Activated naive CD8-positive, alpha-beta T cell treated with anti-CD3 and anti-CD28 coated beads, Interleukin-2, amount 10 ng/mL, durations not matched to agents 7 days and 5 days (primary cell): ENCODE results near the gene ADRA1B. TPM values are rescaled to one million over a fixed set of nuclear protein-coding genes. Genes with fewer than 3 reads are reported as not detected.

Source experiments
- ATAC-seq: fragments of 150-1000 bp; cut with Tn5 transposase; one replicate; pipeline ENCODE4 v1.10.0; 2021; ENCODE audit warnings: low read depth, moderate library complexity
- POLR2A ChIA-PET: fragments of 350-600 bp; sonication (Branson Sonifier 250); formaldehyde crosslinking; loops from one replicate; lab custom pipeline; 2021; ENCODE audit warnings: antibody characterized with exemption; lab: Charles Lee
- DNase-seq: peaks from one replicate; pipeline ENCODE4 v3.0.0; 2021
- H3K27ac Mint-ChIP-seq: one replicate; pipeline ENCODE4 v1.8.0; 2022; ENCODE audit warnings: mild to moderate bottlenecking, mixed read lengths
- H3K27me3 Mint-ChIP-seq: one replicate; pipeline ENCODE4 v1.8.0; 2022; ENCODE audit warnings: mild to moderate bottlenecking, moderate library complexity, mixed read lengths
- H3K36me3 Mint-ChIP-seq: one replicate; pipeline ENCODE4 v1.8.0; 2021; ENCODE audit warnings: mild to moderate bottlenecking, mixed read lengths
- H3K4me1 Mint-ChIP-seq: one replicate; pipeline ENCODE4 v1.8.0; 2021; ENCODE audit warnings: mixed read lengths
- H3K4me3 Mint-ChIP-seq: one replicate; pipeline ENCODE4 v1.8.0; 2022; ENCODE audit warnings: mild to moderate bottlenecking, moderate library complexity, mixed read lengths
- H3K9me3 Mint-ChIP-seq: one replicate; pipeline ENCODE4 v1.8.0; 2021; ENCODE audit warnings: mixed read lengths
- total RNA-seq, 2 experiments: library from RNA; stranded (reverse); gene quantifications; one replicate each; pipeline ENCODE4 v1.2.3, GENCODE V29; 2021

Gene ADRA1B
- total RNA-seq, 2 experiments from 2014 or later = not detected

GRCh38 chr5:159890141-159890540, 26.1 kb upstream of the ADRA1B start:
- H3K27me3 Mint-ChIP-seq = peaks cover 3% of the 10 kb centered on the region
- H3K4me3 Mint-ChIP-seq = no peak overlapping the region
- ATAC-seq = no peak
- POLR2A ChIA-PET = no interaction called here
- DNase-seq = no peak
- no peaks in the 10 kb centered on the region for H3K9me3 Mint-ChIP-seq
- no peaks in the 10 kb centered on the region for H3K36me3 Mint-ChIP-seq
- no peak overlapping the region for H3K27ac Mint-ChIP-seq
- no peaks in the 10 kb centered on the region for H3K4me1 Mint-ChIP-seq

GRCh38 chr5:159891371-159891770, 24.9 kb upstream of the ADRA1B start:
- DNase-seq (no peak), ATAC-seq (no peak)
- peaks cover 3% of the 10 kb centered on the region for H3K27me3 Mint-ChIP-seq
- H3K4me1 Mint-ChIP-seq = peaks cover 4% of the 10 kb centered on the region
- H3K27ac Mint-ChIP-seq = no peak overlapping the region
- no peaks in the 10 kb centered on the region for H3K9me3 Mint-ChIP-seq
- H3K36me3 Mint-ChIP-seq = no peaks in the 10 kb centered on the region
- POLR2A ChIA-PET = no interaction called here
- no peak overlapping the region for H3K4me3 Mint-ChIP-seq

GRCh38 chr5:159893040-159893695, 23.1 kb upstream of the ADRA1B start:
- peaks cover 5% of the 10 kb centered on the region for H3K27me3 Mint-ChIP-seq
- no peaks in the 10 kb centered on the region for H3K36me3 Mint-ChIP-seq
- no peaks in the 10 kb centered on the region for H3K9me3 Mint-ChIP-seq
- no peak overlapping the region for H3K4me3 Mint-ChIP-seq
- no peak for DNase-seq
- H3K4me1 Mint-ChIP-seq = peaks cover 4% of the 10 kb centered on the region
- no peak overlapping the region for H3K27ac Mint-ChIP-seq
- POLR2A ChIA-PET = no interaction called here
- ATAC-seq = no peak

GRCh38 chr5:159894149-159894720, 22.0 kb upstream of the ADRA1B start:
- H3K36me3 Mint-ChIP-seq = no peaks in the 10 kb centered on the region
- H3K27me3 Mint-ChIP-seq = peaks cover 13% of the 10 kb centered on the region
- no peak overlapping the region for H3K4me3 Mint-ChIP-seq
- POLR2A ChIA-PET = no interaction called here
- H3K27ac Mint-ChIP-seq = no peak overlapping the region
- no peak for DNase-seq
- ATAC-seq = no peak
- H3K9me3 Mint-ChIP-seq = no peaks in the 10 kb centered on the region
- peaks cover 4% of the 10 kb centered on the region for H3K4me1 Mint-ChIP-seq

GRCh38 chr5:159897786-159898393, 18.4 kb upstream of the ADRA1B start:
- DNase-seq = no peak
- Mint-ChIP-seq H3K36me3 (no peaks in the 10 kb centered on the region), H3K9me3 (no peaks in the 10 kb centered on the region), H3K27me3 (peaks cover 17% of the 10 kb centered on the region), H3K27ac (no peak overlapping the region), H3K4me1 (peaks cover 4% of the 10 kb centered on the region), H3K4me3 (no peak overlapping the region)
- POLR2A ChIA-PET = no interaction called here
- no peak for ATAC-seq

GRCh38 chr5:159899067-159900049, 16.9 kb upstream of the ADRA1B start:
- Mint-ChIP-seq H3K9me3 (no peaks in the 10 kb centered on the region), H3K27ac (no peak overlapping the region), H3K4me3 (no peak overlapping the region), H3K27me3 (peaks cover 19% of the 10 kb centered on the region), H3K4me1 (peaks cover 4% of the 10 kb centered on the region), H3K36me3 (no peaks in the 10 kb centered on the region)
- POLR2A ChIA-PET = no interaction called here
- no peak for ATAC-seq
- DNase-seq = no peak

GRCh38 chr5:159901308-159901707, 15.0 kb upstream of the ADRA1B start:
- H3K36me3 Mint-ChIP-seq = no peaks in the 10 kb centered on the region
- no peaks in the 10 kb centered on the region for H3K9me3 Mint-ChIP-seq
- H3K27ac Mint-ChIP-seq = no peak overlapping the region
- POLR2A ChIA-PET = no interaction called here
- H3K4me3 Mint-ChIP-seq = no peak overlapping the region
- no peak for ATAC-seq
- DNase-seq = no peak
- H3K4me1 Mint-ChIP-seq = peaks cover 4% of the 10 kb centered on the region
- peaks cover 21% of the 10 kb centered on the region for H3K27me3 Mint-ChIP-seq

GRCh38 chr5:159901772-159902171, 14.5 kb upstream of the ADRA1B start:
- ATAC-seq = no peak
- POLR2A ChIA-PET = no interaction called here
- Mint-ChIP-seq H3K36me3 (no peaks in the 10 kb centered on the region), H3K27ac (no peak overlapping the region), H3K27me3 (peaks cover 21% of the 10 kb centered on the region), H3K4me1 (peaks cover 4% of the 10 kb centered on the region), H3K4me3 (no peak overlapping the region), H3K9me3 (no peaks in the 10 kb centered on the region)
- no peak for DNase-seq

GRCh38 chr5:159902444-159903121, 13.7 kb upstream of the ADRA1B start:
- POLR2A ChIA-PET = no interaction called here
- H3K27me3 Mint-ChIP-seq = peaks cover 21% of the 10 kb centered on the region
- ATAC-seq = no peak
- no peaks in the 10 kb centered on the region for H3K9me3 Mint-ChIP-seq
- H3K27ac Mint-ChIP-seq = no peak overlapping the region
- no peak for DNase-seq
- no peaks in the 10 kb centered on the region for H3K36me3 Mint-ChIP-seq
- H3K4me1 Mint-ChIP-seq = peaks cover 4% of the 10 kb centered on the region
- H3K4me3 Mint-ChIP-seq = no peak overlapping the region

GRCh38 chr5:159903131-159903530, 13.2 kb upstream of the ADRA1B start:
- Mint-ChIP-seq H3K4me3 (no peak overlapping the region), H3K27ac (no peak overlapping the region), H3K27me3 (peaks cover 23% of the 10 kb centered on the region), H3K4me1 (peaks cover 4% of the 10 kb centered on the region), H3K36me3 (no peaks in the 10 kb centered on the region), H3K9me3 (no peaks in the 10 kb centered on the region)
- POLR2A ChIA-PET = no interaction called here
- ATAC-seq = no peak
- no peak for DNase-seq

- no peak overlapping the region for H3K27ac Mint-ChIP-seq
- no peak for ATAC-seq
- POLR2A ChIA-PET = no interaction called here
Measured at GRCh38 chr5:159904874-159905273, 11.4 kb upstream of the ADRA1B start.

GRCh38 chr5:159905496-159905895, 10.8 kb upstream of the ADRA1B start:
- ATAC-seq = no peak
- no peaks in the 10 kb centered on the region for H3K36me3 Mint-ChIP-seq
- H3K4me3 Mint-ChIP-seq = no peak overlapping the region
- POLR2A ChIA-PET = no interaction called here
- no peak for DNase-seq
- no peak overlapping the region for H3K27ac Mint-ChIP-seq
- H3K27me3 Mint-ChIP-seq = peaks cover 21% of the 10 kb centered on the region
- H3K9me3 Mint-ChIP-seq = no peaks in the 10 kb centered on the region
- peaks cover 4% of the 10 kb centered on the region for H3K4me1 Mint-ChIP-seq

More at GRCh38 chr5:159904874-159905273, 11.4 kb upstream of the ADRA1B start:
- no peak for DNase-seq
- Mint-ChIP-seq H3K9me3 (no peaks in the 10 kb centered on the region), H3K4me1 (peaks cover 4% of the 10 kb centered on the region), H3K27me3 (peaks cover 24% of the 10 kb centered on the region), H3K36me3 (no peaks in the 10 kb centered on the region), H3K4me3 (no peak overlapping the region)

GRCh38 chr5:159906463-159906862, 9.8 kb upstream of the ADRA1B start:
- peaks cover 4% of the 10 kb centered on the region for H3K4me1 Mint-ChIP-seq
- H3K27ac Mint-ChIP-seq = no peak overlapping the region
- no peaks in the 10 kb centered on the region for H3K36me3 Mint-ChIP-seq
- H3K9me3 Mint-ChIP-seq = no peaks in the 10 kb centered on the region
- no peak overlapping the region for H3K4me3 Mint-ChIP-seq
- DNase-seq (no peak), ATAC-seq (no peak)
- H3K27me3 Mint-ChIP-seq = peaks cover 25% of the 10 kb centered on the region
- POLR2A ChIA-PET = no interaction called here
